Left ventricle myocardium inferior (tissue), 1 donor: ENCODE results near the gene BRCA1. TPM values are rescaled to one million over a fixed set of nuclear protein-coding genes. Genes with fewer than 3 reads are reported as not detected.
"Not testable (repeated sequence)": the region's sequence is repeated elsewhere in the genome, so short reads cannot be mapped to it uniquely, and the experiment has no call there.

ENCODE experiments used
- DNase-seq: peaks from one replicate; pipeline ENCODE4 v3.0.0-alpha.2; 2020
- H3K27ac ChIP-seq: fragments of 200-600 bp; replicated peaks from 2 replicates; pipeline ENCODE4 v1.8.0; 2021
- H3K27me3 ChIP-seq: fragments of 200-600 bp; 2 replicates; pipeline ENCODE4 v1.8.0; 2021; ENCODE audit warnings: low read depth
- H3K36me3 ChIP-seq: fragments of 200-600 bp; 2 replicates; pipeline ENCODE4 v1.8.0; 2021
- H3K4me1 ChIP-seq: fragments of 200-600 bp; 2 replicates; pipeline ENCODE4 v1.8.0; 2021
- H3K4me3 ChIP-seq: fragments of 200-600 bp; 2 replicates; pipeline ENCODE4 v1.8.0; 2021; ENCODE audit warnings: mild to moderate bottlenecking, moderate library complexity
- H3K9me3 ChIP-seq: fragments of 200-600 bp; replicated peaks from 2 replicates; pipeline ENCODE4 v1.8.0; 2021
- intact Hi-C: fragments of 100-400 bp; cut with micrococcal nuclease; formaldehyde crosslinking; loops from one replicate; pipeline ENCODE4 v1.11.0; 2022
- total RNA-seq: library from RNA; stranded (reverse); fragmentation: NEBNext Ultra II Directional; extraction: Animal tissue kit (Norgen Biotek cat#: 25700); gene quantifications from one replicate; pipeline ENCODE4 v1.2.1, GENCODE V29; 2021
- TF ChIP-seq, protein P1 (sequence below): fragments of 200-600 bp; IDR thresholded peaks from 2 replicates; pipeline ENCODE4 v1.8.0; 2021; ENCODE audit warnings: antibody characterized with exemption, mild to moderate bottlenecking, borderline replicate concordance
- donor health status: DM: no; HTN: yes; CAD: no; lungs with severe emphysema.

BRCA1 gene
- total RNA-seq, 1 donor from 2014 or later, result 8.1 TPM

DNA sequence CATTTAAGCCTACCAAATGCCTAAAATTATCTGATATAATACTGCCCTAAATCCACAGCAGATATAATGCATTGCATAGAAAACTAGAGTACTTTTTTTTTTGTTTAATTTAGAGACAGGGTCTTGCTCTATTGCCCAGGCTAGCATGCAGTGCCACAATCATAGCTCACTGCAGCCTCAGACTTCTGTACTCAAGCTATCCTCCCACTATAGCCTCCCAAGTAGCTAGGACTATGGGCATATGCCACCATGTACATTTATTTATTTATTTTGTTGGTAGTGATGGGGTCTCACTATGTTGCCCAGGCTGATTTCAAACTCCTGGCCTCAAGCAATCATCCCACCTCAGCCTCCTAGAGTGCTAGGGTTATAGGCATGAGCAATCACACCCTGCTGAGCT lies 20.0 kb downstream of the BRCA1 start:
- intact Hi-C loops, result no loop called here
- H3K9me3 ChIP-seq, result no peaks in the 10 kb centered on the region

DNA sequence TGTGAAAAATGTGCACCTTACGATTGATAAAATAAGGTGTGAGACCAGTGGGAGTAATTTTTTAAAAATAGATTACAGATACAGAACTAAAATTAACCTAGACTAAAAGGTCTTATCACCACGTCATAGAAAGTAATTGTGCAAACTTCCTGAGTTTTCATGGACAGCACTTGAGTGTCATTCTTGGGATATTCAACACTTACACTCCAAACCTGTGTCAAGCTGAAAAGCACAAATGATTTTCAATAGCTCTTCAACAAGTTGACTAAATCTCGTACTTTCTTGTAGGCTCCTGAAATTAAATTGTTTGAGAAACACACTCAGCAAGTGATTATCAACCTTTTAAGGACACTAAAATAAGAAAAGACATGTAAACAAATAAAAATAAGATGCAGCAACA lies 20.5 kb downstream of the BRCA1 start:
- TF ChIP-seq, protein P1, sequence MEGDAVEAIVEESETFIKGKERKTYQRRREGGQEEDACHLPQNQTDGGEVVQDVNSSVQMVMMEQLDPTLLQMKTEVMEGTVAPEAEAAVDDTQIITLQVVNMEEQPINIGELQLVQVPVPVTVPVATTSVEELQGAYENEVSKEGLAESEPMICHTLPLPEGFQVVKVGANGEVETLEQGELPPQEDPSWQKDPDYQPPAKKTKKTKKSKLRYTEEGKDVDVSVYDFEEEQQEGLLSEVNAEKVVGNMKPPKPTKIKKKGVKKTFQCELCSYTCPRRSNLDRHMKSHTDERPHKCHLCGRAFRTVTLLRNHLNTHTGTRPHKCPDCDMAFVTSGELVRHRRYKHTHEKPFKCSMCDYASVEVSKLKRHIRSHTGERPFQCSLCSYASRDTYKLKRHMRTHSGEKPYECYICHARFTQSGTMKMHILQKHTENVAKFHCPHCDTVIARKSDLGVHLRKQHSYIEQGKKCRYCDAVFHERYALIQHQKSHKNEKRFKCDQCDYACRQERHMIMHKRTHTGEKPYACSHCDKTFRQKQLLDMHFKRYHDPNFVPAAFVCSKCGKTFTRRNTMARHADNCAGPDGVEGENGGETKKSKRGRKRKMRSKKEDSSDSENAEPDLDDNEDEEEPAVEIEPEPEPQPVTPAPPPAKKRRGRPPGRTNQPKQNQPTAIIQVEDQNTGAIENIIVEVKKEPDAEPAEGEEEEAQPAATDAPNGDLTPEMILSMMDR, result no peak
- intact Hi-C loops, result no loop called here
- Histone ChIP-seq H3K27me3 (no peaks in the 10 kb centered on the region), H3K4me3 (no peak overlapping the region), H3K4me1 (no peaks in the 10 kb centered on the region), H3K36me3 (peaks cover 22% of the 10 kb centered on the region), H3K27ac (no peak overlapping the region), H3K9me3 (no peaks in the 10 kb centered on the region)
- DNase-seq, result no peak

More for the DNA sequence above, 20.0 kb downstream of the BRCA1 start:
- Histone ChIP-seq H3K4me3 (no peak overlapping the region), H3K27ac (no peak overlapping the region), H3K36me3 (peaks cover 22% of the 10 kb centered on the region), H3K4me1 (no peaks in the 10 kb centered on the region), H3K27me3 (no peaks in the 10 kb centered on the region)
- TF ChIP-seq, protein P1, result no peak
- no peak for DNase-seq

DNA sequence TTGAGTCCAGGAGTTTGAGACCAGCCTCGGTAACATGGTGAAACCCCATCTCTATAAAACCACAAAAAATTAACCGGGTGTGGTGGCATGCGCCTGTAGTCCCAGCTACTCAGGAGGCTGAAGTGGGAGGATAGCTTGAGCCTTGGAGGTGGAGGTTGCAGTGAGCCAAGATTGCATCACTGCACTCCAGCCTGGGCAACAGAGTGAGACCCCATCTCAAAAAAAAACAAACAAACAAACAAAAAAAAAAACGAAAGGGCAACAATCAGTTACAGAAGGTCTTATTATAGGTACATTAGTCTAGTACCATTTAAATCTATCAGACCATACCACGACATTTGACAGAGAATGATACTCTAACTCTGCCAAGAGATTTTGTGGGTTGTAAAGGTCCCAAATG lies 29.8 kb downstream of the BRCA1 start:
- H3K4me3 ChIP-seq, H3K27me3 ChIP-seq, DNase-seq, H3K27ac ChIP-seq, H3K4me1 ChIP-seq, H3K9me3 ChIP-seq, intact Hi-C loops: not testable (repeated sequence)
- H3K36me3 ChIP-seq, result peaks cover 17% of the 10 kb centered on the region

DNA sequence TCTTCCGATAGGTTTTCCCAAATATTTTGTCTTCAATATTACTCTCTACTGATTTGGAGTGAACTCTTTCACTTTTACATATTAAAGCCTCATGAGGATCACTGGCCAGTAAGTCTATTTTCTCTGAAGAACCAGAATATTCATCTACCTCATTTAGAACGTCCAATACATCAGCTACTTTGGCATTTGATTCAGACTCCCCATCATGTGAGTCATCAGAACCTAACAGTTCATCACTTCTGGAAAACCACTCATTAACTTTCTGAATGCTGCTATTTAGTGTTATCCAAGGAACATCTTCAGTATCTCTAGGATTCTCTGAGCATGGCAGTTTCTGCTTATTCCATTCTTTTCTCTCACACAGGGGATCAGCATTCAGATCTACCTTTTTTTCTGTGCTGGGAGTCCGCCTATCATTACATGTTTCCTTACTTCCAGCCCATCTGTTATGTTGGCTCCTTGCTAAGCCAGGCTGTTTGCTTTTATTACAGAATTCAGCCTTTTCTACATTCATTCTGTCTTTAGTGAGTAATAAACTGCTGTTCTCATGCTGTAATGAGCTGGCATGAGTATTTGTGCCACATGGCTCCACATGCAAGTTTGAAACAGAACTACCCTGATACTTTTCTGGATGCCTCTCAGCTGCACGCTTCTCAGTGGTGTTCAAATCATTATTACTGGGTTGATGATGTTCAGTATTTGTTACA lies 30.9 kb downstream of the BRCA1 start:
- intact Hi-C loops, result no loop called here
- no peaks in the 10 kb centered on the region for H3K4me1 ChIP-seq
- DNase-seq, result no peak
- no peaks in the 10 kb centered on the region for H3K9me3 ChIP-seq
- no peaks in the 10 kb centered on the region for H3K27me3 ChIP-seq
- H3K4me3 ChIP-seq, result no peak overlapping the region
- no peak overlapping the region for H3K27ac ChIP-seq
- TF ChIP-seq, protein P1, result no peak
- H3K36me3 ChIP-seq, result peaks cover 19% of the 10 kb centered on the region

DNA sequence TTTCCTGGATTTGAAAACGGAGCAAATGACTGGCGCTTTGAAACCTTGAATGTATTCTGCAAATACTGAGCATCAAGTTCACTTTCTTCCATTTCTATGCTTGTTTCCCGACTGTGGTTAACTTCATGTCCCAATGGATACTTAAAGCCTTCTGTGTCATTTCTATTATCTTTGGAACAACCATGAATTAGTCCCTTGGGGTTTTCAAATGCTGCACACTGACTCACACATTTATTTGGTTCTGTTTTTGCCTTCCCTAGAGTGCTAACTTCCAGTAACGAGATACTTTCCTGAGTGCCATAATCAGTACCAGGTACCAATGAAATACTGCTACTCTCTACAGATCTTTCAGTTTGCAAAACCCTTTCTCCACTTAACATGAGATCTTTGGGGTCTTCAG lies 32.3 kb downstream of the BRCA1 start:
- no peaks in the 10 kb centered on the region for H3K9me3 ChIP-seq
- DNase-seq, result no peak
- no peaks in the 10 kb centered on the region for H3K4me1 ChIP-seq
- H3K27ac ChIP-seq, result no peak overlapping the region
- no peak overlapping the region for H3K4me3 ChIP-seq
- H3K27me3 ChIP-seq, result no peaks in the 10 kb centered on the region
- TF ChIP-seq, protein P1, result no peak
- H3K36me3 ChIP-seq, result peaks cover 19% of the 10 kb centered on the region
- intact Hi-C loops, result no loop called here

DNA sequence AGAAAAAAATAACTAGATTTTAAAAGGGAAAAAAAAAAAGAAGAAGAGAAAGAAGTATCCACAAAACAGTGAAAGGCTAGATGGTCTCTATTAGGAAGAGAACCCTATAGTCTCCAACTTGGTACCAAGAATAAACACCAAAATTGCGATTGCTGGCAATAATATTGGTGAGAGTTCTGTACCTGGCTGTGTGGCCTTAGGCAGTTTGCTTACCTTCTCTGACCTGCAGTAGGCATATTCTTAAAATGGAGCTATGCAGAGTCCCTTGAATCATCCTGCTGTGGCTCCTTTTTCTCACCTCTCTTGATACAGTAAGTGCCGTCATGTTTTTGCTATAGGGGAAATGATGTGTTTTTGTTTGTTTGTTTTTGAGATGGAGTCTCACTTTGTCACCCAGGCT lies 35.1 kb downstream of the BRCA1 start:
- no peak overlapping the region for H3K4me3 ChIP-seq
- intact Hi-C loops, result no loop called here
- H3K36me3 ChIP-seq, result peaks cover 19% of the 10 kb centered on the region
- H3K27me3 ChIP-seq, result no peaks in the 10 kb centered on the region
- H3K27ac ChIP-seq, result no peak overlapping the region
- H3K9me3 ChIP-seq, result no peaks in the 10 kb centered on the region
- DNase-seq, result no peak
- peaks cover 2% of the 10 kb centered on the region for H3K4me1 ChIP-seq
- TF ChIP-seq, protein P1, result no peak
